Esophagus squamous epithelium (tissue), 5 donors: Measurements from ENCODE around the gene GPRASP1. TPM values are rescaled to one million over a fixed set of nuclear protein-coding genes. Genes with fewer than 3 reads are reported as not detected.
"Not testable (repeated sequence)": the region's sequence is repeated elsewhere in the genome, so short reads cannot be mapped to it uniquely, and the experiment has no call there.

Source experiments
- DNase-seq: peaks from one replicate; lab custom pipeline; 2025; lab: John Stamatoyannopoulos, UW
- H3K27ac ChIP-seq, 4 donors: fragments of 200-600 bp; sonication (generic); one replicate each; pipeline ENCODE4 v1.5.1; 2016 to 2019; ENCODE audit warnings: mild to moderate bottlenecking in 1 of 4
- H3K27me3 ChIP-seq, 4 donors: fragments of 200-600 bp; sonication (generic); 1 replicate in 3 of 4; 2 replicates in 1 of 4; pipeline versions ENCODE4 v1.5.1 to v1.6.0; 2017 to 2021; ENCODE audit warnings: antibody characterized with exemption in 1 of 4
- H3K36me3 ChIP-seq, 3 donors: fragments of 200-600 bp; sonication (generic); one replicate each; pipeline ENCODE4 v1.5.1; 2016 to 2019
- H3K4me1 ChIP-seq, 3 donors: fragments of 200-600 bp; sonication (generic); one replicate each; pipeline ENCODE4 v1.5.1; 2017 to 2019
- H3K4me3 ChIP-seq, 4 donors: fragments of 200-600 bp; sonication (generic); 1 replicate in 3 of 4; 2 replicates in 1 of 4; pipeline ENCODE4 v1.5.1; 2016 to 2019; ENCODE audit warnings: mild to moderate bottlenecking in 2 of 4, moderate library complexity in 1 of 4
- H3K9me3 ChIP-seq, 3 donors: fragments of 200-600 bp; sonication (generic); one replicate each; pipeline ENCODE4 v1.5.1; 2016 to 2019
- POLR2A ChIP-seq, 4 donors: fragments of 450-650 bp; IDR thresholded peaks; one replicate each; pipeline ENCODE4 v1.6.1; 2017; ENCODE audit warnings: antibody characterized with exemption in 4 of 4, mild to moderate bottlenecking in 4 of 4, moderate library complexity in 3 of 4
- WGBS, 2 donors: methylation state at CpG; one replicate each; pipeline ENCODE4 v1.1.5; 2018; 5-methylcytosine and 5-hydroxymethylcytosine counted together
- intact Hi-C: fragments of 100-400 bp; cut with DNase I; formaldehyde crosslinking; loops from one replicate; pipeline ENCODE4 v1.15.0; 2022
- total RNA-seq, 4 donors: library from RNA; depleted of rRNA; stranded (reverse); fragments of >200 nt; gene quantifications; one replicate each; pipeline ENCODE4 v1.1.0, GENCODE V29; 2016
- TF ChIP-seq, protein P1 (sequence below), 6 experiments: fragments of 450-650 bp in 4 of 6; fragments of 200-600 bp in 2 of 6; sonication (generic) in 2 of 6; IDR thresholded peaks; one replicate each; pipeline ENCODE4 v1.5.1; 2016 to 2019; ENCODE audit warnings: antibody characterized with exemption in 6 of 6, mild to moderate bottlenecking in 4 of 6, moderate library complexity in 4 of 6
- donor health status: DM: yes; HTN: yes; CAD: no.

The GPRASP1 gene
- total RNA-seq, 4 donors from 2014 or later: 0.45 to 8.0 (median 1.4) TPM

DNA sequence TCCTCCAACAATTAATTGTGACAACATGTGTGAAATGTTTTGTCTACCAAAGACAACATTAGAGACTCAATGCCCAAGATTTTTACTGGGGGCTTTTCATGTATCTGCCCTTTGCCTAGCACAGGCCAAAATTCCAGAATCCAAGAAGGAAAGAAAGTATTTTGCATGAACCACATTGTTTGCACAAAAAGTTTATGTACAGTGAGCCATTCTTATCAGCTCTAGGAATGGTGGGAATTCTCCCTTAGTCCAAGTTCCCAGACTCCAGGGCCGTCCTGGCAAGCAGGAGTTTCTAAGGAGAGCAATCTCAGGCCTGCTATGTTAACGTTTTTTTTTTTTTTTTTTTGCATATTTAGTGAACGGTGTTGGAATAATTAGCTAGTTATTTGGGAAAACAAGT, 21.6 kb downstream of the GPRASP1 start:
- TF ChIP-seq POLR2A (IDR thresholded peaks at IDR 0.05): no peak
- TF ChIP-seq, protein P1, sequence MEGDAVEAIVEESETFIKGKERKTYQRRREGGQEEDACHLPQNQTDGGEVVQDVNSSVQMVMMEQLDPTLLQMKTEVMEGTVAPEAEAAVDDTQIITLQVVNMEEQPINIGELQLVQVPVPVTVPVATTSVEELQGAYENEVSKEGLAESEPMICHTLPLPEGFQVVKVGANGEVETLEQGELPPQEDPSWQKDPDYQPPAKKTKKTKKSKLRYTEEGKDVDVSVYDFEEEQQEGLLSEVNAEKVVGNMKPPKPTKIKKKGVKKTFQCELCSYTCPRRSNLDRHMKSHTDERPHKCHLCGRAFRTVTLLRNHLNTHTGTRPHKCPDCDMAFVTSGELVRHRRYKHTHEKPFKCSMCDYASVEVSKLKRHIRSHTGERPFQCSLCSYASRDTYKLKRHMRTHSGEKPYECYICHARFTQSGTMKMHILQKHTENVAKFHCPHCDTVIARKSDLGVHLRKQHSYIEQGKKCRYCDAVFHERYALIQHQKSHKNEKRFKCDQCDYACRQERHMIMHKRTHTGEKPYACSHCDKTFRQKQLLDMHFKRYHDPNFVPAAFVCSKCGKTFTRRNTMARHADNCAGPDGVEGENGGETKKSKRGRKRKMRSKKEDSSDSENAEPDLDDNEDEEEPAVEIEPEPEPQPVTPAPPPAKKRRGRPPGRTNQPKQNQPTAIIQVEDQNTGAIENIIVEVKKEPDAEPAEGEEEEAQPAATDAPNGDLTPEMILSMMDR (IDR thresholded peaks at IDR 0.05): no peak
- Histone ChIP-seq H3K4me3 (no peak overlapping the region), H3K36me3 (no peaks in the 10 kb centered on the region), H3K27me3 (no peaks in the 10 kb centered on the region), H3K27ac (no peak overlapping the region), H3K4me1 (peaks cover 0 to 9% (median 0%) of the 10 kb centered on the region in 3 donors), H3K9me3 (no peaks in the 10 kb centered on the region)
- 31 to 60% methylated on average over 3 of the region's 3 CpGs for WGBS, 2 donors
- no peak for DNase-seq
- intact Hi-C loops: no loop called here

DNA sequence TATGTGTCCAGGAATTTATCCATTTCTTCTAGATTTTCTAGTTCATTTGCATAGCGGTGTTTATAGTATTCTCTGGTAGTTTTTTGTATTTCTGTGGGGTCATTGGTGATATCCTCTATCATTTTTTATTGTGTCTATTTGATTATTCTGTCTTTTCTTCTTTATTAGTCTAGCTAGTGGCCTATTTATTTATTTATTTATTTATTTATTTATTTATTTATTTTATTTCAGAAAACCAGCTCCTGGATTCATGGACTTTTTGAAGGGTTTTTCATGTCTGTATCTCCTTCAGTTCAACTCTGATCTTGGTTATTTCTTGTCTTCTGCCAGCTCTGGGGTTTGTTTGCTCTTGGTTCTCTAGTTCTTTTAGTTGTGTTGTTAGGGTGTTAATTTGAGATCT, 26.2 kb downstream of the GPRASP1 start:
- WGBS, 2 donors: 53 to 93% methylated on average over 1 of the region's 1 CpG
- H3K4me1 ChIP-seq, H3K27ac ChIP-seq, H3K4me3 ChIP-seq, DNase-seq, H3K36me3 ChIP-seq, H3K27me3 ChIP-seq, intact Hi-C loops: not testable (repeated sequence)
- peaks cover 0 to 11% (median 0%) of the 10 kb centered on the region in 3 donors for H3K9me3 ChIP-seq

DNA sequence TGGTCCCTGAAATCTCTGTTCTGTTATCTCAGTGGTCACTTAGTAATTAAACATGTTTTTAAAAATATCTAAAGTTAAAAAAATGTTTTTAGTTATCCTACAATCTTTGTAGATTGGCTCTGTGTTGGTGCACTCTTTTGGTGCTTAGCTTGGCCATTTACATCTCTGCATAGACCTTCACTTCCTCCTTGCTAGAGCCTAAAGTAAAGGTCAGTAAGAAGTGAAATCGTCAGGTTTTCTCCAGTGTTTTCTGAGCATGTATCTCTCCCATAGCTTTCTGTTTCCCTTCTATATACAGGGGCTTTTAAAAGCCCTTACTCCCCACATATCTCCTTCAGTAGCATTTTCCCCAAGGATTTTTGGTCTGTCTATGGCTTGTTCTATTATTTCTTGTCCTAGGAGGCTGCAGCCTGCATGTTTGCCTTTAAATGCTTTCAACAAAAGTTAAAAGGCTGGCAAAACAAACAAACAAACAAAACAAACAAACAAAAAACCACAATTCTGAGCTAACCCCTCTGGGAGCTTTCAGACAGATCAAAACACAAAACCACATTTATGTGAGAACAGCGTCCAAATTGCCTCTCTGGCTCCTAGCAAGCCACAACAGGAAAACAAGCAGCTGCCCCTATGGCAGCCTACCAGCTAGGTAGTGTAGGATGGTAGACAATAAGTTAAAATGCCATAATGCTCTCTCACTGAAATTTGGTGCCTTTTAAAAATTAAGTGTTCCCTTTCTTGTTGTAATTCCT, 33.7 kb downstream of the GPRASP1 start:
- Histone ChIP-seq H3K27me3 (no peaks in the 10 kb centered on the region), H3K4me3 (no peak overlapping the region), H3K36me3 (no peaks in the 10 kb centered on the region), H3K4me1 (no peaks in the 10 kb centered on the region), H3K27ac (no peak overlapping the region), H3K9me3 (peaks cover 0 to 19% (median 0%) of the 10 kb centered on the region in 3 donors)
- TF ChIP-seq, protein P1 (IDR thresholded peaks at IDR 0.05): no peak
- TF ChIP-seq POLR2A (IDR thresholded peaks at IDR 0.05): no peak
- WGBS, 2 donors: 32 to 37% methylated on average over 2 of the region's 2 CpGs
- intact Hi-C loops: no loop called here
- DNase-seq: no peak

DNA sequence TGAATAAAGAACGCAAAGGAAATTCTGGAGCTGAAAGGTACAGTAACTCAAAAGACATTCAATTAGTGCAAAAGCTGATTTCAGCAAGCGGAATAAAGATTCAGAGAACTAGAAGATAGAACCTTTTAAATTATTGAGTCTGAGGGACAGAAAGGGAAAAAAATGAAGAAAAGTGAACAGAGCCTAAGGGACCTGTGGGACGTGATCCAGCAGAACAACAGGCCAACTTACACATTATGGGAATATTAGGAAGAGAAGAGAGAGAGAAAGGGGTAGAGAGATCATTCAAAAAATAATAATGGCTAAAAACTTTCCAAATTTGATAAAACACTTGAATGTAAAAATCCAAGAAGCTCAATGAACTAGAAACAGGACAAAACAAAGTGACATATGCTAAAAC, 43.5 kb downstream of the GPRASP1 start:
- Histone ChIP-seq H3K27ac (no peak overlapping the region), H3K9me3 (peaks cover 0 to 7% (median 0%) of the 10 kb centered on the region in 3 donors), H3K4me1 (no peaks in the 10 kb centered on the region), H3K36me3 (no peaks in the 10 kb centered on the region), H3K27me3 (no peaks in the 10 kb centered on the region), H3K4me3 (no peak overlapping the region)
- DNase-seq: no peak
- WGBS, 2 donors: 88 to 89% methylated on average over 3 of the region's 3 CpGs
- intact Hi-C loops: no loop called here
- TF ChIP-seq POLR2A (IDR thresholded peaks at IDR 0.05): no peak
- TF ChIP-seq, protein P1 (IDR thresholded peaks at IDR 0.05): no peak

DNA sequence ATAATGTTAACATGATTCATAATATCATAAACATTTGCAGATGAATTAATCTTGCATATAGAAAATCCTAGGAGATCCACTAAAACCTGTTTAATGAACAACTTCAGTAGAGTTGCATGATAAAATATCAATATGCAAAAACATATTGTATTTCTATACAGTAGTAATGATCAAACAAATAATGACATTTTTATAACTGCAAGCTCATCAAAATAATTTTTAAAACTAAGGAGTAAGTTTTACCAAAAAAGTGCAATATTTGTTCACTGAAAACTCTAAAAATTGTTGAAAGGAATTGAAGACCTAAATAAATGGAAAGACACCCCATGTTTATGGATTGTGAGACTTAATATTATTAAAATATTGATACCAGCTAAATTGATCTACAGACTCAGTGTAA, 45.0 kb downstream of the GPRASP1 start:
- no peaks in the 10 kb centered on the region for H3K27me3 ChIP-seq
- DNase-seq: no peak
- intact Hi-C loops: no loop called here

More for the DNA sequence above, 45.0 kb downstream of the GPRASP1 start:
- Histone ChIP-seq H3K4me1 (no peaks in the 10 kb centered on the region), H3K4me3 (no peak overlapping the region), H3K36me3 (no peaks in the 10 kb centered on the region), H3K27ac (no peak overlapping the region), H3K9me3 (peaks cover 0 to 7% (median 0%) of the 10 kb centered on the region in 3 donors)
- no peak for TF ChIP-seq POLR2A (IDR thresholded peaks at IDR 0.05)
- TF ChIP-seq, protein P1 (IDR thresholded peaks at IDR 0.05): no peak
